ENCODE measurements around the gene SPPL2B.

SPPL2B gene

GRCh38 chr19:2356036-2356646 lies 27.7 kb downstream of the SPPL2B start:
- no peak for DNase-seq

GRCh38 chr19:2357279-2358206 lies 29.1 kb downstream of the SPPL2B start:
- DNase-seq: no peak

- DNase-seq: no peak
Measured at GRCh38 chr19:2358548-2359173, 30.2 kb downstream of the SPPL2B start.

GRCh38 chr19:2359992-2360685 lies 31.7 kb downstream of the SPPL2B start, which contains the start of gene TMPRSS9:
TSS of gene TMPRSS9 (plus strand) at chr19:2360265. CDS start at chr19:2389786, 29,521 bp downstream.
- DNase-seq: no peak

- DNase-seq: no peak
Measured at GRCh38 chr19:2360833-2361232, 32.3 kb downstream of the SPPL2B start.

GRCh38 chr19:2361246-2362045 lies 33.0 kb downstream of the SPPL2B start:
- DNase-seq: no peak

GRCh38 chr19:2362046-2362969 lies 33.8 kb downstream of the SPPL2B start:
- no peak for DNase-seq

GRCh38 chr19:2362970-2363300 lies 34.5 kb downstream of the SPPL2B start:
- DNase-seq: no peak

- DNase-seq: no peak
Measured at GRCh38 chr19:2363419-2363818, 34.9 kb downstream of the SPPL2B start.

- DNase-seq: no peak
Measured at GRCh38 chr19:2365201-2365970, 36.9 kb downstream of the SPPL2B start.

GRCh38 chr19:2371656-2372055 lies 43.2 kb downstream of the SPPL2B start:
- no peak for DNase-seq

- DNase-seq: no peak
Measured at GRCh38 chr19:2372076-2372612, 43.7 kb downstream of the SPPL2B start.

- no peak for DNase-seq
Measured at GRCh38 chr19:2374808-2375207, 46.3 kb downstream of the SPPL2B start.

GRCh38 chr19:2375353-2376121 lies 47.1 kb downstream of the SPPL2B start:
- no peak for DNase-seq

- DNase-seq: no peak
Measured at GRCh38 chr19:2376784-2377519, 48.5 kb downstream of the SPPL2B start.

- no peak for DNase-seq
Measured at GRCh38 chr19:2380567-2380966, 52.1 kb downstream of the SPPL2B start.

- no peak for DNase-seq
Measured at GRCh38 chr19:2381148-2381820, 52.8 kb downstream of the SPPL2B start.

Data from OCI-M1 (cell line).